Fibroblast of the aortic adventitia (primary cell): Measurements from ENCODE around the gene DHRS3. TPM values are rescaled to one million over a fixed set of nuclear protein-coding genes. Genes with fewer than 3 reads are reported as not detected.

Experiments
- DNase-seq: peaks from one replicate; pipeline ENCODE4 v3.0.0-alpha.2; 2010; ENCODE audit warnings: low read depth
- H3K4me3 ChIP-seq: 2 replicates; pipeline ENCODE4 v1.5.1; 2011; ENCODE audit warnings: low read depth, mild to moderate bottlenecking, control low read depth, low read length, moderate library complexity
- CTCF ChIP-seq: IDR thresholded peaks from 2 replicates; pipeline ENCODE4 v1.5.1; 2011; ENCODE audit warnings: mild to moderate bottlenecking, low read length, control low read depth, inconsistent platforms; ENCODE audit not compliant: insufficient read depth
- total RNA-seq: library from RNA; depleted of rRNA; stranded (reverse); fragments of >200 nt; gene quantifications from 2 replicates; pipeline ENCODE4 v1.2.3, GENCODE V29; 2012; ENCODE audit warnings: low replicate concordance

Gene DHRS3
- total RNA-seq, 1 donor: 114 TPM

- TF ChIP-seq CTCF: no peak
- no peak for DNase-seq
- no peak overlapping the region for H3K4me3 ChIP-seq
Observed at GRCh38 chr1:12597792-12598191, 20.2 kb downstream of the DHRS3 start.

GRCh38 chr1:12596007-12596821 is 21.8 kb downstream of the DHRS3 start:
- peak; percentile 99 for DNase-seq

GRCh38 chr1:12595757-12596006 is 22.3 kb downstream of the DHRS3 start:
- no peak for TF ChIP-seq CTCF
- H3K4me3 ChIP-seq: peak overlapping the region; percentile 59
- no peak for DNase-seq

More at GRCh38 chr1:12596007-12596821, 21.8 kb downstream of the DHRS3 start:
- H3K4me3 ChIP-seq: peak overlapping the region; percentile 55
- TF ChIP-seq CTCF: no peak

GRCh38 chr1:12594966-12595756 is 22.8 kb downstream of the DHRS3 start:
- TF ChIP-seq CTCF: no peak
- peak; percentile 90 for DNase-seq
- peak overlapping the region; percentile 59 for H3K4me3 ChIP-seq

- TF ChIP-seq CTCF: no peak
- DNase-seq: no peak
Observed at GRCh38 chr1:12594490-12594889, 23.5 kb downstream of the DHRS3 start.

GRCh38 chr1:12593621-12594066 is 24.4 kb downstream of the DHRS3 start:
- TF ChIP-seq CTCF: no peak
- DNase-seq: peak; percentile 91
- peak overlapping the region; percentile 9 for H3K4me3 ChIP-seq

More at GRCh38 chr1:12594490-12594889, 23.5 kb downstream of the DHRS3 start:
- peak overlapping the region; percentile 48 for H3K4me3 ChIP-seq
